ENCODE measurements around the gene WDR7.

WDR7 gene

GRCh38 chr18:56973487-56973886 lies 322.3 kb downstream of the WDR7 start:
- Histone ChIP-seq H3K18ac (ENCODE audit: low read length) (no peak overlapping the region), H3K79me1 (ENCODE audit: low read length) (no peaks in the 10 kb centered on the region), H3K79me2 (ENCODE audit: control insufficient read depth, insufficient read depth, low read length) (no peaks in the 10 kb centered on the region), H3K56ac (ENCODE audit: low read length) (no peak overlapping the region), H3K36me3 (ENCODE audit: control insufficient read depth, insufficient read depth, low read length) (no peaks in the 10 kb centered on the region), H3K4ac (ENCODE audit: low read depth, low read length) (no peak overlapping the region), H3K27ac (ENCODE audit: low read depth, low read length) (no peak overlapping the region), H2AK5ac (ENCODE audit: low read length) (no peak overlapping the region), H3K23ac (ENCODE audit: low read length) (no peak overlapping the region), H4K8ac (ENCODE audit: low read depth, low read length) (no peak overlapping the region), H3K4me2 (ENCODE audit: low read length) (no peak overlapping the region), H3K4me3 (ENCODE audit: low read length) (no peak overlapping the region), H4K5ac (ENCODE audit: low read length) (no peak overlapping the region), H2BK120ac (ENCODE audit: low read depth, low read length) (no peak overlapping the region), H2BK15ac (replicated peaks; ENCODE audit: low read depth) (no peak overlapping the region), H3K27me3 (ENCODE audit: insufficient read depth, low read length, poor library complexity) (no peaks in the 10 kb centered on the region), H2BK5ac (ENCODE audit: low read length) (no peak overlapping the region), H3K4me1 (ENCODE audit: control insufficient read depth, low read depth, low read length) (no peaks in the 10 kb centered on the region), H3K9ac (ENCODE audit: low read length) (no peak overlapping the region)
- no peak for DNase-seq
- no CpG with 5 or more reads among the region's 2 CpGs for WGBS (ENCODE audit: extremely low coverage, insufficient coverage, low lambda C conversion rate)

DNA sequence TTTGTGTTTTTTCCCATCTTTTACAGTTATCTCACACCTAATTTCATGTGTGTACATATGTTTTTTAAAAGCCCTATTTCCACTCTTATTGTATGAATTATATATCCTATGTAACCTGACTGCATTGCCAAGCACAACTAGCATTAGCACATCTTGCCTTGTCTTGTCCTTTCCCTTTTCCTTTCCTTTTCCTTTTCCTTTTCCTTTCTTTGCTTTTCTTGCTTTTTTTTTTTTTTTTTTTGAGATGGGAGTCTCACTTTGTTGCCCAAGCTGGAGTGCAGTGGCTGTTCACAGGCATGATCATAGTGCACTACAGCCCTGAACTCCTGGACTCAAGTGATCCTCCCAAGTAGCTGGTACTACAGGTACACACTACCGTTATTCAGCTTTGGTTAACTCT lies 323.0 kb downstream of the WDR7 start:
- no peak overlapping the region for H2BK5ac ChIP-seq (ENCODE audit: low read length)
- H3K36me3 ChIP-seq (ENCODE audit: control insufficient read depth, insufficient read depth, low read length) = no peaks in the 10 kb centered on the region
- no peak overlapping the region for H2BK120ac ChIP-seq (ENCODE audit: low read depth, low read length)
- H4K5ac ChIP-seq (ENCODE audit: low read length) = no peak overlapping the region
- H2AK5ac ChIP-seq (ENCODE audit: low read length) = no peak overlapping the region
- H3K56ac ChIP-seq (ENCODE audit: low read length) = no peak overlapping the region
- no peak overlapping the region for H3K4ac ChIP-seq (ENCODE audit: low read depth, low read length)
- H4K8ac ChIP-seq (ENCODE audit: low read depth, low read length) = no peak overlapping the region
- no peak overlapping the region for H3K4me3 ChIP-seq (ENCODE audit: low read length)
- no peak overlapping the region for H3K23ac ChIP-seq (ENCODE audit: low read length)
- H3K27ac ChIP-seq (ENCODE audit: low read depth, low read length) = no peak overlapping the region
- H3K79me1 ChIP-seq (ENCODE audit: low read length) = no peaks in the 10 kb centered on the region
- no peak overlapping the region for H2BK15ac ChIP-seq (replicated peaks; ENCODE audit: low read depth)
- no peaks in the 10 kb centered on the region for H3K79me2 ChIP-seq (ENCODE audit: control insufficient read depth, insufficient read depth, low read length)
- H3K4me1 ChIP-seq (ENCODE audit: control insufficient read depth, low read depth, low read length) = no peaks in the 10 kb centered on the region
- WGBS (ENCODE audit: extremely low coverage, insufficient coverage, low lambda C conversion rate) = no CpG with 5 or more reads among the region's 1 CpG
- DNase-seq = no peak
- H3K18ac ChIP-seq (ENCODE audit: low read length) = no peak overlapping the region
- H3K27me3 ChIP-seq (ENCODE audit: insufficient read depth, low read length, poor library complexity) = no peaks in the 10 kb centered on the region
- no peak overlapping the region for H3K4me2 ChIP-seq (ENCODE audit: low read length)
- no peak overlapping the region for H3K9ac ChIP-seq (ENCODE audit: low read length)

DNA sequence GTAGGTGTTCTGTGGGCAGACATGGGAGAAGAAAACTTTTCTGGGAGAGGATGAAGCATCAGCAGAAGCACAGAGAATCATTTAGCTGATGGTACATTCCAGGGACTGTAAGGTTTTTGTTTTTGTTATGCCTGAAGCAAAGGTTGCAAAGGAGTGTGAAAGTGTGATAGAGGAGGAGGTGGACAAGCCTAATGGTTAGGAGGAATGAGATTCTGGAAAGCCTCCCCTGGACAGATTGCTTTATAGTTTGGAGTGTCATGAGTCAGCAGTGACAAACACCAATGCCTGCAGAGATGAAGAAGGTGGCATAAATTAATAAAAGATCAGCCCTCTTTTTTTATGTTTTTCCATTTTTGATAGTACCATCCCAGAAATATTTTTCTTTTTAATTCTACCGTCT lies 324.1 kb downstream of the WDR7 start:
- no peaks in the 10 kb centered on the region for H3K36me3 ChIP-seq (ENCODE audit: control insufficient read depth, insufficient read depth, low read length)
- WGBS (ENCODE audit: extremely low coverage, insufficient coverage, low lambda C conversion rate) = no CpG with 5 or more reads among the region's 1 CpG
- H3K56ac ChIP-seq (ENCODE audit: low read length) = no peak overlapping the region
- H4K8ac ChIP-seq (ENCODE audit: low read depth, low read length) = no peak overlapping the region
- no peak overlapping the region for H2BK5ac ChIP-seq (ENCODE audit: low read length)
- no peak overlapping the region for H3K4ac ChIP-seq (ENCODE audit: low read depth, low read length)
- H3K23ac ChIP-seq (ENCODE audit: low read length) = no peak overlapping the region
- H3K4me3 ChIP-seq (ENCODE audit: low read length) = no peak overlapping the region
- H3K4me1 ChIP-seq (ENCODE audit: control insufficient read depth, low read depth, low read length) = no peaks in the 10 kb centered on the region
- H3K9ac ChIP-seq (ENCODE audit: low read length) = no peak overlapping the region
- no peak for DNase-seq
- H3K79me1 ChIP-seq (ENCODE audit: low read length) = no peaks in the 10 kb centered on the region
- no peaks in the 10 kb centered on the region for H3K79me2 ChIP-seq (ENCODE audit: control insufficient read depth, insufficient read depth, low read length)
- H2BK120ac ChIP-seq (ENCODE audit: low read depth, low read length) = no peak overlapping the region
- H3K27me3 ChIP-seq (ENCODE audit: insufficient read depth, low read length, poor library complexity) = no peaks in the 10 kb centered on the region
- no peak overlapping the region for H3K18ac ChIP-seq (ENCODE audit: low read length)
- no peak overlapping the region for H2BK15ac ChIP-seq (replicated peaks; ENCODE audit: low read depth)
- H4K5ac ChIP-seq (ENCODE audit: low read length) = no peak overlapping the region
- H3K4me2 ChIP-seq (ENCODE audit: low read length) = no peak overlapping the region
- no peak overlapping the region for H3K27ac ChIP-seq (ENCODE audit: low read depth, low read length)
- no peak overlapping the region for H2AK5ac ChIP-seq (ENCODE audit: low read length)

DNA sequence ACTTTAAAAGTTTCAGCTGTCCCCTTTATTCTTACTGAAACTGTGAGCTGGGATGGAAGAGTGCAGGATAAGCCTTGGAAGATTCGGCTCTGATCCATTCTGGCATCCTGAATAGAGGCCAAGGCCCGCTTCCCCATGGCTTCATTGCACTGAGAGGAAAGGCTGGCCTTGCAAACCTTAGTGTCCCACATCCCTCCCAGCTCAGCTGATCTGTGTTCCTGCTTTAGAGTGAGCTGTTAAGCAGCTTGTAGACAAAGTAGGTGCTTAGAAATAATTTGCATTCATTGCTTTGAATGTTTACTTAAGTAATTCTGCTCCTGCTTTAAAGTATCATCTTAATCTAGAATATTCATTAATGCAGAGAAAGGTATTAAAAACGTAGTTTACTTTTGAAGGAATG lies 326.1 kb downstream of the WDR7 start:
- no CpG with 5 or more reads among the region's 3 CpGs for WGBS (ENCODE audit: extremely low coverage, insufficient coverage, low lambda C conversion rate)
- H3K4ac ChIP-seq (ENCODE audit: low read depth, low read length) = no peak overlapping the region
- H3K56ac ChIP-seq (ENCODE audit: low read length) = no peak overlapping the region
- no peak overlapping the region for H2BK120ac ChIP-seq (ENCODE audit: low read depth, low read length)
- no peak overlapping the region for H4K8ac ChIP-seq (ENCODE audit: low read depth, low read length)
- no peaks in the 10 kb centered on the region for H3K79me2 ChIP-seq (ENCODE audit: control insufficient read depth, insufficient read depth, low read length)
- no peak overlapping the region for H4K5ac ChIP-seq (ENCODE audit: low read length)
- no peak overlapping the region for H2AK5ac ChIP-seq (ENCODE audit: low read length)
- no peak overlapping the region for H3K27ac ChIP-seq (ENCODE audit: low read depth, low read length)
- no peak overlapping the region for H2BK15ac ChIP-seq (replicated peaks; ENCODE audit: low read depth)
- no peak overlapping the region for H3K4me3 ChIP-seq (ENCODE audit: low read length)
- no peak overlapping the region for H3K9ac ChIP-seq (ENCODE audit: low read length)
- H3K4me2 ChIP-seq (ENCODE audit: low read length) = no peak overlapping the region
- no peak for DNase-seq
- H3K18ac ChIP-seq (ENCODE audit: low read length) = no peak overlapping the region
- H3K27me3 ChIP-seq (ENCODE audit: insufficient read depth, low read length, poor library complexity) = no peaks in the 10 kb centered on the region
- no peaks in the 10 kb centered on the region for H3K4me1 ChIP-seq (ENCODE audit: control insufficient read depth, low read depth, low read length)
- H2BK5ac ChIP-seq (ENCODE audit: low read length) = no peak overlapping the region
- no peaks in the 10 kb centered on the region for H3K36me3 ChIP-seq (ENCODE audit: control insufficient read depth, insufficient read depth, low read length)
- H3K23ac ChIP-seq (ENCODE audit: low read length) = no peak overlapping the region
- H3K79me1 ChIP-seq (ENCODE audit: low read length) = no peaks in the 10 kb centered on the region

- Histone ChIP-seq H3K27ac (ENCODE audit: low read depth, low read length) (no peak overlapping the region), H3K79me2 (ENCODE audit: control insufficient read depth, insufficient read depth, low read length) (no peaks in the 10 kb centered on the region), H2BK5ac (ENCODE audit: low read length) (no peak overlapping the region), H2BK120ac (ENCODE audit: low read depth, low read length) (no peak overlapping the region), H4K5ac (ENCODE audit: low read length) (no peak overlapping the region), H2BK15ac (replicated peaks; ENCODE audit: low read depth) (no peak overlapping the region), H3K27me3 (ENCODE audit: insufficient read depth, low read length, poor library complexity) (no peaks in the 10 kb centered on the region), H3K4me1 (ENCODE audit: control insufficient read depth, low read depth, low read length) (no peaks in the 10 kb centered on the region), H3K4me3 (ENCODE audit: low read length) (no peak overlapping the region), H3K18ac (ENCODE audit: low read length) (no peak overlapping the region), H3K9ac (ENCODE audit: low read length) (no peak overlapping the region), H3K4ac (ENCODE audit: low read depth, low read length) (no peak overlapping the region), H3K4me2 (ENCODE audit: low read length) (no peak overlapping the region), H3K56ac (ENCODE audit: low read length) (no peak overlapping the region), H3K79me1 (ENCODE audit: low read length) (no peaks in the 10 kb centered on the region), H2AK5ac (ENCODE audit: low read length) (no peak overlapping the region), H3K36me3 (ENCODE audit: control insufficient read depth, insufficient read depth, low read length) (no peaks in the 10 kb centered on the region), H3K23ac (ENCODE audit: low read length) (no peak overlapping the region), H4K8ac (ENCODE audit: low read depth, low read length) (no peak overlapping the region)
- WGBS (ENCODE audit: extremely low coverage, insufficient coverage, low lambda C conversion rate) = no CpG with 5 or more reads among the region's 2 CpGs
- no peak for DNase-seq
Measured at GRCh38 chr18:56977771-56978170, 326.6 kb downstream of the WDR7 start.

DNA sequence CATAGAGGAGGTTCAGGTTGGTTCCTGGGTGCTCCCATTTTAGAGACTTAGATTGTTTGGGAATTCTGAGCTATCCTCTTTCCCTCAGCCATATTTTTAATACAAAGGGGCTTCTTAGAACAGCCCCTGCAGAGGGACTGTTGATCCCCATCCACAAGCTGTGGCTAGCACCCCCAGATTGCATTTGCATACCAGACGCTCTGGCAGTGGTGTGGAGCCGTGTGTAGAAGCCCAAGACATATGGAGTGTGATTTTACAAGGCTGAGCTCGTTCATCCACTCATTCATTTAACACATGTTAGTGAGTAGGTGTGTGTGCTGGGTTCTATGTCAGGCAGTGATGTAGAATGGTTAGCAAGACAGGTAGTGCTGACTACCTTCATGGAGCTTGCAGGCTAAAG lies 329.0 kb downstream of the WDR7 start:
- no CpG with 5 or more reads among the region's 3 CpGs for WGBS (ENCODE audit: extremely low coverage, insufficient coverage, low lambda C conversion rate)
- H4K8ac ChIP-seq (ENCODE audit: low read depth, low read length) = no peak overlapping the region

More for the DNA sequence above, 329.0 kb downstream of the WDR7 start:
- no peak overlapping the region for H3K4ac ChIP-seq (ENCODE audit: low read depth, low read length)
- H3K4me3 ChIP-seq (ENCODE audit: low read length) = no peak overlapping the region
- no peak overlapping the region for H3K56ac ChIP-seq (ENCODE audit: low read length)
- no peaks in the 10 kb centered on the region for H3K4me1 ChIP-seq (ENCODE audit: control insufficient read depth, low read depth, low read length)
- H2AK5ac ChIP-seq (ENCODE audit: low read length) = no peak overlapping the region
- no peak overlapping the region for H3K27ac ChIP-seq (ENCODE audit: low read depth, low read length)
- H4K5ac ChIP-seq (ENCODE audit: low read length) = no peak overlapping the region
- H2BK120ac ChIP-seq (ENCODE audit: low read depth, low read length) = no peak overlapping the region
- no peak for DNase-seq
- H3K9ac ChIP-seq (ENCODE audit: low read length) = no peak overlapping the region
- no peak overlapping the region for H2BK15ac ChIP-seq (replicated peaks; ENCODE audit: low read depth)
- H3K4me2 ChIP-seq (ENCODE audit: low read length) = no peak overlapping the region
- H3K27me3 ChIP-seq (ENCODE audit: insufficient read depth, low read length, poor library complexity) = no peaks in the 10 kb centered on the region
- no peaks in the 10 kb centered on the region for H3K79me2 ChIP-seq (ENCODE audit: control insufficient read depth, insufficient read depth, low read length)
- no peak overlapping the region for H3K18ac ChIP-seq (ENCODE audit: low read length)
- no peak overlapping the region for H2BK5ac ChIP-seq (ENCODE audit: low read length)
- no peaks in the 10 kb centered on the region for H3K79me1 ChIP-seq (ENCODE audit: low read length)
- no peaks in the 10 kb centered on the region for H3K36me3 ChIP-seq (ENCODE audit: control insufficient read depth, insufficient read depth, low read length)
- no peak overlapping the region for H3K23ac ChIP-seq (ENCODE audit: low read length)

Data from mesendoderm (in vitro differentiated cells).